Keratinocyte (primary cell): ENCODE results near the gene NR1H4. TPM values are rescaled to one million over a fixed set of nuclear protein-coding genes. Genes with fewer than 3 reads are reported as not detected.

Experiments used
- DNase-seq: peaks from one replicate; pipeline ENCODE4 v3.0.0-alpha.2; 2011; ENCODE audit warnings: low read depth, missing footprints, low spot score
- FAIRE-seq: peaks from 2 replicates; lab custom pipeline; 2011; peaks lifted over from hg19 to GRCh38; lab: Jason Lieb, UNC
- H2AFZ ChIP-seq: 2 replicates; pipeline ENCODE4 v1.6.0; 2012; ENCODE audit warnings: low read length, control low read depth, inconsistent platforms; ENCODE audit not compliant: control insufficient read depth
- H3K27ac ChIP-seq: 2 replicates; pipeline ENCODE4 v1.5.1; 2011; ENCODE audit warnings: low read length; ENCODE audit not compliant: control insufficient read depth, insufficient read depth
- H3K27me3 ChIP-seq: 3 replicates; pipeline ENCODE4 v1.6.0; 2011; ENCODE audit warnings: low read length; ENCODE audit not compliant: control insufficient read depth, insufficient read depth; ENCODE audit errors: extremely low read depth
- H3K36me3 ChIP-seq, 2 experiments: 2 replicates in 1 of 2; 3 replicates in 1 of 2; pipeline ENCODE4 v1.5.1; 2011; ENCODE audit warnings: low read length in 2 of 2, mild to moderate bottlenecking in 1 of 2; ENCODE audit not compliant: control insufficient read depth in 2 of 2, insufficient read depth in 2 of 2; ENCODE audit errors: extremely low read depth in 1 of 2
- H3K4me1 ChIP-seq: 3 replicates; pipeline ENCODE4 v1.5.1; 2011; ENCODE audit warnings: low read length; ENCODE audit not compliant: control insufficient read depth, insufficient read depth; ENCODE audit errors: extremely low read depth
- H3K4me2 ChIP-seq: 3 replicates; pipeline ENCODE4 v1.6.0; 2011; ENCODE audit warnings: low read depth, low read length; ENCODE audit not compliant: control insufficient read depth, insufficient read depth; ENCODE audit errors: extremely low read depth
- H3K4me3 ChIP-seq, 3 experiments: fragments of 200-600 bp in 1 of 3; sonication (generic) in 1 of 3; 2 replicates in 2 of 3; 3 replicates in 1 of 3; pipeline ENCODE4 v1.5.1; 2011 to 2016; ENCODE audit warnings: low read length in 3 of 3, mild to moderate bottlenecking in 3 of 3, control low read depth in 2 of 3, inconsistent platforms in 1 of 3, low read depth in 1 of 3, mixed read lengths in 1 of 3, mixed run types in 1 of 3, moderate library complexity in 1 of 3; ENCODE audit not compliant: control insufficient read depth in 2 of 3, insufficient read depth in 2 of 3; ENCODE audit errors: extremely low read depth in 1 of 3
- H3K79me2 ChIP-seq: 2 replicates; pipeline ENCODE4 v1.6.0; 2012; ENCODE audit warnings: low read length; ENCODE audit not compliant: control insufficient read depth, insufficient read depth
- H3K9ac ChIP-seq: 3 replicates; pipeline ENCODE4 v1.6.0; 2011; ENCODE audit warnings: low read length; ENCODE audit not compliant: control insufficient read depth, insufficient read depth; ENCODE audit errors: extremely low read depth
- H3K9me1 ChIP-seq: 3 replicates; pipeline ENCODE4 v1.6.0; 2011; ENCODE audit warnings: low read length; ENCODE audit not compliant: control insufficient read depth, insufficient read depth; ENCODE audit errors: extremely low read depth
- H3K9me3 ChIP-seq: 2 replicates; pipeline ENCODE4 v1.5.1; 2012; ENCODE audit warnings: low read depth, low read length; ENCODE audit not compliant: control insufficient read depth
- H4K20me1 ChIP-seq: 3 replicates; pipeline ENCODE4 v1.6.0; 2011; ENCODE audit warnings: low read length; ENCODE audit not compliant: control insufficient read depth, insufficient read depth; ENCODE audit errors: extremely low read depth
- CTCF ChIP-seq, 3 experiments: IDR thresholded peaks in 1 of 3; conservative IDR thresholded peaks in 1 of 3; optimal IDR thresholded peaks in 1 of 3; 2 replicates in 2 of 3; 3 replicates in 1 of 3; pipeline versions ENCODE3 to v1.5.1; 2011; ENCODE audit warnings: low read length in 3 of 3, mild to moderate bottlenecking in 3 of 3, moderate library complexity in 2 of 3, control low read depth in 1 of 3, inconsistent platforms in 1 of 3; ENCODE audit not compliant: insufficient read depth in 2 of 3; ENCODE audit errors: extremely low read depth in 1 of 3
- EZH2 ChIP-seq: IDR thresholded peaks from one replicate; pipeline ENCODE4 v1.6.1; 2012; ENCODE audit warnings: inconsistent platforms, mild to moderate bottlenecking, low read length, moderate library complexity
- dilution Hi-C: fragments of 300-500 bp; cut with MboI; formaldehyde crosslinking; loops from one replicate; pipeline ENCODE4 v1.7.0; 2020; ENCODE audit warnings: low sequenced_read_pairs; ENCODE audit not compliant: extremely low pct_ligation_motif_present
- polyA plus RNA-seq, 5 experiments: library from polyadenylated mRNA; depleted of rRNA in 3 of 5; stranded (reverse) in 3 of 5; stranded (forward) in 1 of 5; unstranded in 1 of 5; fragments of >200 nt; gene quantifications; 1 replicate in 1 of 5; 2 replicates in 3 of 5; 3 replicates in 1 of 5; pipeline versions ENCODE4 v1.2.1 to v1.2.3, GENCODE V29; 2011 to 2012; ENCODE audit warnings: missing spikeins in 2 of 5, low read depth in 1 of 5, low replicate concordance in 1 of 5

The NR1H4 gene
- polyA plus RNA-seq, 1 donor (not counting 4 experiments of a cell fraction or from before 2014, with no cell fraction given) = not detected

- Histone ChIP-seq H3K9me1 (no peaks in the 10 kb centered on the region), H3K4me1 (peaks cover 21% of the 10 kb centered on the region), H3K27ac (peak within 1 kb of the TSS; percentile 86), H3K79me2 (peaks cover 6% of the 10 kb centered on the region), H4K20me1 (no peaks in the 10 kb centered on the region), H3K4me3 (peak within 1 kb of the TSS; percentile 84 to 94 (median 91)), H3K9ac (peak within 1 kb of the TSS; percentile 87), H3K9me3 (no peaks in the 10 kb centered on the region), H2AFZ (peak within 1 kb of the TSS; percentile 100), H3K27me3 (no peaks in the 10 kb centered on the region), H3K36me3 (no peaks in the 10 kb centered on the region), H3K4me2 (peak within 1 kb of the TSS; percentile 86)
- TF ChIP-seq CTCF (optimal IDR thresholded peaks at IDR 0.05 in 1 of 3, IDR thresholded peaks at IDR 0.05 in 1 of 3, conservative IDR thresholded peaks at IDR 0.05 in 1 of 3; ENCODE audit: extremely low read depth in 1 of 3, insufficient read depth in 2 of 3, low read length in 3 of 3) = no peak
- no peak for TF ChIP-seq EZH2
- dilution Hi-C loops = no loop called here
- FAIRE-seq (no peak), DNase-seq (no peak)
Observed at GRCh38 chr12:100573292-100574186, 99.9 kb downstream of the NR1H4 start, which contains the start of gene GAS2L3. GAS2L3 (plus strand) TSS chr12:100573684; CDS start chr12:100594905, 21,221 bp downstream.

- Histone ChIP-seq H3K27me3 (no peaks in the 10 kb centered on the region), H3K9me3 (no peaks in the 10 kb centered on the region), H3K9ac (peak overlapping the region; percentile 87), H3K79me2 (peaks cover 6% of the 10 kb centered on the region), H4K20me1 (no peaks in the 10 kb centered on the region), H3K36me3 (no peaks in the 10 kb centered on the region), H3K27ac (peak overlapping the region; percentile 86), H3K4me1 (peaks cover 21% of the 10 kb centered on the region), H3K9me1 (no peaks in the 10 kb centered on the region), H2AFZ (peak overlapping the region; percentile 100), H3K4me3 (peak overlapping the region; percentile 84 to 94 (median 91)), H3K4me2 (peak overlapping the region; percentile 86)
- dilution Hi-C loops = no loop called here
- TF ChIP-seq CTCF (optimal IDR thresholded peaks at IDR 0.05 in 1 of 3, IDR thresholded peaks at IDR 0.05 in 1 of 3, conservative IDR thresholded peaks at IDR 0.05 in 1 of 3; ENCODE audit: extremely low read depth in 1 of 3, insufficient read depth in 2 of 3, low read length in 3 of 3) (no peak), EZH2 (no peak)
- no peak for DNase-seq
- FAIRE-seq = peak; percentile 43
Observed at GRCh38 chr12:100574187-100575074, 100.8 kb downstream of the NR1H4 start.
